A204.1 (cell line): ENCODE results near the gene FCHSD2.

Experiments used
- FAIRE-seq: peaks from 2 replicates; lab custom pipeline; 2012; peaks lifted over from hg19 to GRCh38; lab: Jason Lieb, UNC

The FCHSD2 gene

DNA sequence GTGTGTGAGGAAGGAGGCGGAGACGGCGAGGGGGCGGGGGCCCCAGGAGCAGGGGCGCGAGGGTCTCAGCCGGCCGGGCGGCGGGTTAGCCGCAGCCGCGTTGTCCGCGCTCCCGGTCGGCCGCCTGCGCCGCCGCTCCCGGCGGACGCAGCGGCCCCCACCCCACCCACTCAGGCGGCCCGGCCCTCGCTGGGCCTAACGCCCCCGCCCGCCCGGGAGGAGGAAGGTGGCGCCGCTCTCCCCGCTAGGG lies at the start of gene FCHSD2:
Gene FCHSD2, minus strand, starts transcription at position 191 of the 250 bp plus-strand sequence. CDS start 441 bp downstream, outside the sequence.
- FAIRE-seq, result no peak

DNA sequence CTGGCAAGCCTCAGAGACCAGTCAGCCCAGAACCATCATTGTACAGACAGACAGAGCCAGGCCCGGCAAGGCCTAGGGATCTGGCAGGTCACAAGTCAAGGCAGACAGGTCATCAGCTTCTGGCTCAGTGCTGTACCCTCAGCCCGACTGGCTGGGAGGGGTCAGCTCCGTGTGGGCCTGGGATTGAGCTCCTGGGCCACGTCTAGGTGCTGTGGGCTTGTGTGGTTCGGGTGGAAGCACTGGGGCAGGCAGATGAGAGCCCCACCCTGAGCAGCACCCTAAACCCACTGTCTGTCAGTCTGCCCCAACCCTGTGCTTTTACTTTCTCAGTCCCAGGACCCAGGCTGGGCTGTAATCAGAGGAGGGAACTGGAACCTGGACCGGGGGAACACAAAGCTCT lies 49.0 kb upstream of the FCHSD2 start:
- FAIRE-seq, result no peak

DNA sequence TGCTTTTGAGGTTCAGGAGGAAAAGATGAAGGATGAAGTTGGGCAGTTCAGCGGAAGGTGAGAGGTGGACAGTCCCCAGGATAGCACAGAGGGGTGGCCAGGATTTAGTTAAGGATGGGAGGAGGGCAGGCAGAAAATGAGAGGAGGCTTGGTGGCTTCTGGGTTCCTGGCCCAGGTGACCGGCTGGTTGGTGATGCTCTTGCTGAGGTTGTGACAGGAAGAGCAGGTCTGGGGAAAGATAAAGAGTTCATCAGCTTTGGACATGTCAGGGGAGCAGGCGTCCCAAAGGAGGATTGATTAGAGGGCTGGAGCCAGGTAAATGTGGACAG lies 48.4 kb upstream of the FCHSD2 start:
- no peak for FAIRE-seq

DNA sequence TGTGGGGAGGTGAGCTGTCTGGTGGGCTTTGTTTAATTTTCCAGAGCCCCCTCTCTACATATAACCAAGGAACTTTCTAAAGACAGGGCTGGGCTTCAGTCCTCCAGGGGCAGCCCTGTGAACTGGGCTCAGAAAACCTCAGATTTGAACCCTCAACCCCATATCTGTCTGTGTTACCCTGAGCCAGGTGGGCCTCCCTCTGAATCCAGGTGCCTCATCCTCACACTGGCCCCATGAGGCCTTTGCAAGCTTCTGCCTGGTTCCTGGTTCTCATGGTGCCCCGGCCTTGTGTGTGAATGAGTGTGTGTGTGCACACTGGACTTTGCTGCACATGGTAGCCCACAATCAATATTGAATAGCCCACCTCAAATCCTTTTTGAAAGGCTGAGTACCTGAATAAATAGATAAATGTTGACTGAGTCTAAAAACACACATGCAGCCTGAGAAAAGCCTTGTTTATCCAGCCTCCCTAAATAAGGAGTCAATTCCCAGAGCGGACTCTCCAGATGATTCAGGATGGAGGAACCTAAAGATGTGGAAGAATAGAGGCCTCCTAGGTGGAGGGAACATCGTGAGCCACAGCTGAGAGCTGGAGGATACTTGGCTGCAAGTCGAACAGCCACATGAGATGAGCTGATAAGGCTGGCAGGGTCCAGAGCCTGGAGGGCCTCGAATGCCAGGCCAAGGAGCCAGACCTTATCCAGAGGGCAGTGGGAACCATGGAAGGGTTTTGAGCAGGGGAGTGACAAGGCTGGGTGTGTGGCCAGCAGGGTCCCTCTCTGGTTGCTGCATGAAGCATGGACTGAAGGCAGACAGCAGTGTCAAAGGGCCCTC lies 47.8 kb upstream of the FCHSD2 start:
- FAIRE-seq, result no peak

DNA sequence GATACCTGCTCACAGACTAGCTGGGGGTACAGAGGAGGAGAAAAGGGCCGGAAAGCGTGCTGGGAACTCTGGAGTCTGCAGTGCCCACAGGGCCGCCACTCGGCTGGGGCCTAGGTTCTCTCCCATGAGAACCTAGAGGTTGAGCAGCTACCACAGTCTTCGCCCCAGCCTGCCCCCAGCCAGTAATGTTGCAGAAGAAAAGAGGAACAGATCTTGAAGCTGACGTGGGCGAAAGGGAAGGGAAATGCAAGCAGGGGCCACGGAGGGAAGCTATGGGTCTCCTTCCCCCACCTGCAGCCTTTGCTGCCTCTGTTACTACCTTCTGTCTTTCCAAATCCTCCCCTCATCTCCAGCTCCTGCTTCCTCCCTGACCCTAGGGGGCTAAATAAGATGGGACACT lies 47.2 kb upstream of the FCHSD2 start:
- FAIRE-seq, result no peak

DNA sequence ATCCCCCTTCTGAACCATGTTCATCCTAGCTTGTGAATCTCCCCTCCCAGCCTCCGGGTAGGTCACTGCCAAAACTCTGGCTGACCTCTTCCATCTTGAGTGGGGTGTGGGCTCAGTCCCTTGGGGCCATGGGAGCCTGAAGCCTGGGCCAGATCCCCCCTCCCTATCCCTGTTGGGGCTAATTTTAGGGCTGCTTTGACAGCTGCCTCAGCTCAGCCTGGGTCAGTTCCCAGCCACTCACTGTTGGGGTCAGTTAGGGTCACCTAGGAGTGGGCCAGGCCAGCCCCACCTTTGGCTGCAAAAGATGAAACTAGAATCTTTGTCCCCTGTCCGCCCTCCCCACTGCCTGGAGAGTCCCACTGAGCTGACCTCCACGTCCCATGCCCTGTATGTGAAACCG lies 46.2 kb upstream of the FCHSD2 start:
- no peak for FAIRE-seq

DNA sequence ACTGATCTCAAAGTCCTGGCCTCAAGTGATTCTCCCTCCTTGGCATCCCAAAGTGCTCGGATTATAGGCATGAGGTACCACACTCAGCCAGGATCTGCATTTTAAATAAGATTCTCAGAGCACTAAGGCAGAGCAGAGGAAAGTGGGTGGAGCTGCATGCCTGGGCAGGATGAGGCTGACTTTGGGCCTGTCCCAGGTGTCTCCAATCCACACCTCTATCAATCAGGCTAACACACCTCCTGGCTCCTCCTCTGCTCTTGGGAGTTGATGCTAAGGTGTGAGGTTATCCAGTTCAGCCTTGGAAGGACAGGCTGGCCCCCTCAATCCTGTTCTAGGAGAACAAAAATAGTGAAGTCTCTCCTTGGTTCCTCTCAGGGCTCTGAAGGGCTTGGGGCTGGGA lies 45.7 kb upstream of the FCHSD2 start:
- no peak for FAIRE-seq

DNA sequence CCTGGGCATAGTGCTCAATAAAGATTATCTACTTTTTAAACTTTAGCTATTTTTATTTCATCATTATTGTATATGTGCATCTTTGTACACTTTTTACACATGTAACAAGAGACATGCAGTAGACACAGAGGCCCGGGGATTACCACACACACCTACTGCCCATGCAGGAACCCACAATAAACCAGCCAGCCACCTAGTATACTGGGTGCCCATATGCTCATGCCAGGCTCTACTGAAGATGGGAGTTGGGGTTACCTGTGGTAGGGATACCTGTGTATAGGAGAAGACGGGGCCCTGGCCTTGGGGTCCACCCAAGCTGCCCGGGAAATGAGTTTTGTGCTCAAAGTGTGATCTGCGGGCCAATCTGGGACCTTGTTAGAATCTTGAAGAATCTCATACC lies 44.8 kb upstream of the FCHSD2 start:
- no peak for FAIRE-seq

DNA sequence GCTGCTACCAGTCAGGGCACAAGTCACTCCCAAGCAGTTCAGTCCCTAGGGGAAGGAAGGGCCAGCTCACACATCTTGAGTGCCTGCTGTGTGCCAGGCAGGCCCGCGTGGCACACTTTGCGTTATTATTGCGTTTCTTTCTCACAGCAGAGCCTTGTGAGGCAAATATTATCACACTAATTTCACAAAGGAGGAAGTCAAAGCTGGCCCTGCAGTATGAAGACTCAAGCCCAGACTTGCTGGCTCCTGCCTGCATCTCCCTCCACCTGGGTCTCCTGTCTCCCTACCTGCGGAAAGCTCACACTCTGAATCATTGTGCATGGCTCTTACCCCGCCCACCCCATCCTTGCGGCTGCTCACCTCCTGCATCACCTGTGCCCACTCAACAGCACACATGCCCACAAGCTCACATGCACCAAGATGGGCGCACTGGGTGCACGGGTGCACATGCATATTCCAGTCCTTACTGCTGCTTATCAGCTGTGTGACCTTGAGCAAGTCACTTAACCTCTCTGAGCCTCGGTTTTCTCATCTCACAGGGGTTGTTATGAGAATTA lies 44.3 kb upstream of the FCHSD2 start:
- no peak for FAIRE-seq

DNA sequence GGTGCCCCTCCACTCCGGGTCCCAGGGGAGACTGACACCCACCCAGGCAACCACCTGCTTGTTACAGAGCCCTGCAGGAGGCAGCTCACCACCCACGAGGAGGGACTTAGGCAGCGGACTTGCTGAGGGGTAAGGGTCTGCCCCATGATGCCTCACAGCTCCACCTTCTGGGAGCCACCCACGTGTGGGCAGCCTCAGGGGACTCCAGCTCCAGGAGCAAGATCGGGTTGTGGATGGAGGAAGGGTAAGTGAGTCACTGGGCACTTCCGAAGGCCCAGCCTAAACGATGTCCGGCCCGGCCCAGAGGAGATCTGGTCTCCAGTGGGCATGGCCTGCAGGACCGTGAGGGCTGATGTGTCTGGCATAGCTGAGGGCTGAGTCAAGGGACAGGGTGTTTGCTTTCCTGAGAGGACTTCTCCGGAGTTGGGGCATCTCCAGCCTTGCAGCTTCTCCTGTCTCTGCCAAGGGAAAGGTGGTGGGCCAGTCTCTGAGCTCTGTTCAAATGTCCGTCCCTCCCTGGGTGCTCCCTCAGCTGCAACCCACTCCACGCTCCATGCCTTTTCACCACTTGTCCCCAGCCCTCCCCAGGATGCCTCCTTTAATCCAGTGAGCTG lies 43.7 kb upstream of the FCHSD2 start:
- FAIRE-seq, result no peak

DNA sequence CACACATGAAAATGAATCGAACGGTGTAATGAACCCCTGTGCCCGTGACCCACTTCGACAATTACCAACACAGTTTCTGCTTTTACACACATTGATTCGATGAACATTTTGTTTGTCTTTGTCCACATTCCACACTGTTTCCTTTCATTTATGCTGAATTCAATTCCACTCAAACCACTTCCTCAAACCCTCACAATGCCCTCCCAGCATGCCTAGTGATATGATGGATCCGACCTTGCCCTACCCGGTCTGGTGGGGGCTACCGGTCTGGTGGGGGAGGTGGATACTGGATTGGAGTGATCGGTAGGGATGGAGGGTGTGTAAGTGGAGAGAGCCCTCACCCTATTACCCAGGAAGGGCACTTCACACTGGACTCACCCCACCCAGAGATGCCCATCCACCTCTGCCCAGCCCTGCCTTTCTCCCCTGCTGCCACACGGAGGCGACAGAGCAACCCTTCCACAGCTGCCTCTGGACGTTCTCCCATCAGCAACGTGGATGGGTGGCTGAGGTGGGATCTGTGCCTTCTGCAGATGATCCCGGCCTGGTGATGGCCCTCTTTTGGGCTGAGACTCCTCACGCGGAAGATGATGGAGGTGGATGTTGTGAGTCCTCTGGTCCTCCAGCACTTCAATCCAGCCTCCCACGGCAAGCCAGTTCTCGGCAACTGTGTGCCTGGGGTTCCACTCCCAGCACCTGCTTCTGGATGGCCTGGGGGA lies 43.0 kb upstream of the FCHSD2 start:
- no peak for FAIRE-seq

DNA sequence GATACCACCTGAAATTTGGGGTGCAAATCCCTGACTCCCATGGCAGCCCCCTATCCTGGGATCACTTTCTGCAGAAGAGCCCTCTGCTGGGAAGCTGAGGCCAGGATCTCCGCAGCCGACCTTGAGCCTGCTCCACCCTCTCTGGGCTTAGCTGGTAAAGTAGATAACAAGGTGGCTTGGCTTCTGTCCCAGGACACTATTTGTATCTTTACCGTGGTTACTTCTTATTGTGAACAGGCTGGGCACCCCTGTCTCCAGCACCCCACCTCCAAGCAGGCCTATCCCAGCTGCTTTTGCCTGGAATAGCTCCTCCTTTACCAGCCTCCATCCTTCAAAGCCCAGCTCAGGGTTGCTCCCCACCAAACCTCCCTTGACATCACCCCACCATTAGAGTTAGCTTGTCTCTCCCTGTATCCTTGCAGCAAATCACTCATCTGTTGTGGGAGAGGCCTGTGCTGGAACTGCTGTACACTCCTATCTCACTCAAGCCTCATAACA lies 40.8 kb upstream of the FCHSD2 start:
- no peak for FAIRE-seq

DNA sequence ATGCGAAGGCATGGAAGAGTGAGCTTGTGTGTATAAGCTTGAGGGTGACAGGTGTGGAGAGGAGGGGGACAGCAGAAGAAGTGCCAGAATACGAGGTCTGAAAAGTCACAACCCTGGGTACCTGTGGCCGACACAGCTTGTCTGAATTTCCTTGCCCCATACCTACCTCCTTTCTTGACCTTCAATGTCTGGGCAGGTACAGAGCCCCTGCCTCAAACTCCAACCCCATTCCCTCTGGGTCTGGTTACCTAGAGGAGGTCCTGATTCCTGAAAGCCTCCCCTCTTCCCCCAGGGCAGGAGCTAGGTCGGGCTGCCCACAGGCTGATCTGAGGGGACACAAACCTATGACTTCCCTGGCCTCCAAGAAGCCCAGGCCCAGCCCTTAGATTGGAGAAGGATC lies 36.6 kb upstream of the FCHSD2 start:
- FAIRE-seq, result no peak

DNA sequence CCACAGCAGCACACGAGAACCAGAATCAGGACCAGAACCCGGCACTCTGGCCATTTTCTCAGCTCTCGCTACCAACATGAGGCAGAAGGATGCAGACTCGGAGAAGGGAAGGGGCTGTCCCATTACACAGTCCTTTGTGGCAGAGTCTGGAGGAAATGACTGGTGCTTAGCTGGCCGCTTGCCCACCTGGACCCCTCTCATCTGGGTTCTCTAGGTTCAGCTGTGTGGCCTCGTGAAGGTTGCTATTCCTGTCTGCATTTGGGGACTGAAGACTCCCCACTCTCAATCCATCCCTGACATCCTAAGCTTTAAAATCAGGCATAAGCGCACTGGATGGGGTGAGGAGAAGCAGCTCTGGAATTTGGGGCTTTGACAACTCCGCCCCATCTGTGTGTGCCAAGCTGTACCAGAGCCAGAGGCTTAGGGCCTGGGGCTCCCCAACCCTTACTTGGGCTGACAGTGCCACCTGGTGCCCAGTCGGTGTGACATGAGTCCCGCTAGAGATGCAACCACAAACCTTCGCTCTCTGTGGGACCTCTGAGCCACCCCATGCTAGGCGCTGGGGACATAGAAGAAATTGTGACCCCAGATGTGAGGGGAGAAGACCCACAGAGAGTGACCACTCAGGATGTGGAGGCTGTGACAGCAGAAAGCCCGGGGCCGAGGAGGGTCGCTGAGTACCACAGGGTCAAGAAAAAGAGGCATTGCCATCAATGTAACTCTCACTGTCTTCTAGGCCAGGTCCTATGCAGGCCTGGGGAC lies 35.8 kb upstream of the FCHSD2 start:
- no peak for FAIRE-seq

DNA sequence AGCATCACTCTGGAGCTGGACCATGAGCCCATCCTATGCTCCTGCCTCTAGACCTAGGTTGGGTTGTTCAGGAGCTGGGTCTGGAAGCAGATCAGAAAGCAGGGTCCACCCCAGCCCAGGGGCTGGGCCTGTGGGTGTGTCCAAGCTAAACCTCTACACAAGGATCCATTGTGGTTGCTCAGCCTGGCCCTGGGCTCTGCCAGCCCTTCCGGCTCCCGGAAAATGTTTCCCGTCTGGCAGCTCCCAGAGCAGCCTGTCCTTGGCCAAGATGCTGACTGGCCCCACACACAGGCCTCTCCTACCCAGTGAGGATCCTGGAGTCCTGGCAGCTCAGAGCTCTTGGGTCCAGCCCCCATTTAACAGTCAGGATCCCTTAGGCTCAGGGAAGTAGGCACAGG lies 35.3 kb upstream of the FCHSD2 start:
- FAIRE-seq, result no peak

DNA sequence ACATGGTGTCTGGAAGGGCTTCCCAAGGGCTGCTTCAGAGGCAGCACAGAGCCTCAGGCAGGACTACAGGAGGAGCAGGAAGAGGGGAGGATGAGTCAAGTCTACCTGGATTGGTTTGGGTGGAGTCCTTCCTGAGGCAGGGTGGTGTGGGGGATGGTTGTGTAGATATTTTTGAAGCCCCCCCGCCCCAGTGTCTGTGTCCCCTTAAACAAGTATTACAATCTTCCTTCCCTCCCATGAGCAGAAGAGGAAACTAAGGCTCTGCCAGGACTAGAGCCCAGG lies 34.7 kb upstream of the FCHSD2 start:
- no peak for FAIRE-seq

DNA sequence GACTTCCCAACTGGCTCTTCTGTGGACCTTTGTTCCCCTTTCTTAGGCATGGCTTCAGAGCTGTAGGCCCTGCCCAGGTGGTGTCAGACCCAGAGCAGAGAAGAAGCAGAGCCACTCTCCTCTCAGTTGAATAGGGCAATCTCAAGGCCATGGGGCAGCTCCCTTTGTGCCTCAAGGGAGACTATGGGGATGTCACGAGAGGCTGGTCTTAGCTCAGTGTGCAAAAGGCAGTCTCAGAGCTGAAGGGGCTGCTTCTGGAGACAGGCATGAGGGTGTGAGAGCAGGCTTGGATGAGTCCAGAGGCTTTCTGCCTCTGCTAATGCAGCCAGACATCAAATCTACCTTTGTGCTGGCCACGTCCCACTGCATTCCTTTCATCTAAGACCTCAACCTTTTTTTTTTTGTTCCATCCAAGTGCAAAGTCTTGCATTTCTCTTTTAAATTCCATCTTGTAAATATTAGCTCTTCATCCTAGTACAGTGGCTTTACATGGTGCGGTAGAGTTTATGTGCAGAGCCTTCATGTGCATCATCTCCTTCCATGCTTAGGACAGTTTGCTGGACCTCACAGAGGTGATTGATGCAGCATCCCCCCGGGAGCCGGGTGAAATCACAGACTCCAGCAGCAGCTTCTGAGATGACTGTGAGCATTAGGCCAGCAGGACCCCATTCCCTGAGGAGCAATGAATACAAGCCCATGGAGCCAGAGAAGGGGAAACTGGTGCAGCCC lies 34.2 kb upstream of the FCHSD2 start:
- FAIRE-seq, result no peak

DNA sequence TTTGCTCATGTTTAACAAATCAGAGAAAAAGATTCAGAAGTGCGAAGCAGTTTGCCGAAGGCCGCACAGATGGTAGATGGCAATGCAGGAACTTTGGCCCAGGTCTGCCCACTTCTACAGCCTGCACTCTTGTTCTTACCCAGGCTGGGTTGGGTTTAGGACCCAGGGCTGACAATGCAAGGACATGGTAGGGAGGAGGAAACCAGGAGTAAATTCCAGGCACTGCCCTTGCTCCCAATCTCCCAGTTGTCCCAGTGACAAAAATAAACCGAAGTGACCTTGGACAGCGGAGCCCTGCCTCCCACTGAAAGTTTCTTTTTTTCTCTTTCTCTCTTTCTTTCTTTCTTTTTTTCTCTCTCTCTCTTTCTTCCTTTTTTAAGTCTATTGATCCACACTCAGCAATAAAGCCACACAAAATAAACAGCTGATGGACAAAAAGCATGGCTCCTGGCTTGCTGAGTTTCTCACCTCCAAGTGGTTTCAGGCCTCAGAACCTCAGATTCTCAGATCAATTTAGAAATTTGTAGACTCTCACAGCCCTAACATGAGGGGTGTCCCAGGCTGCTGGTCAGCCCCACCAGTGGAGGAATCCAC lies 33.5 kb upstream of the FCHSD2 start:
- FAIRE-seq, result no peak

DNA sequence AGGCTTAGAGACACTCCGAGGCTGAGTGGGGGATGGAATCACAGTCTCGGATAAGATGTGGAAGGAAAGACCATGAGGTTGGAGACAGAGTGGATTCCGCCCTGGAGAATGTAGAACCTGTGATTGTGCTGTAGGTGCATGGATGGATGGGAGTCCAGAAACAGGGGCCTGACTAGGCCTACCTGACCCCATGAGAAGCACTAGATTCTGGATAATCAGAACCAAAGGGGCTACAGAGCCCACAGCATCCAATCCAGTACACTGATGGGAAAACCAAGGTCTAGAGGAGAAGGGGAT lies 32.3 kb upstream of the FCHSD2 start:
- FAIRE-seq, result no peak

DNA sequence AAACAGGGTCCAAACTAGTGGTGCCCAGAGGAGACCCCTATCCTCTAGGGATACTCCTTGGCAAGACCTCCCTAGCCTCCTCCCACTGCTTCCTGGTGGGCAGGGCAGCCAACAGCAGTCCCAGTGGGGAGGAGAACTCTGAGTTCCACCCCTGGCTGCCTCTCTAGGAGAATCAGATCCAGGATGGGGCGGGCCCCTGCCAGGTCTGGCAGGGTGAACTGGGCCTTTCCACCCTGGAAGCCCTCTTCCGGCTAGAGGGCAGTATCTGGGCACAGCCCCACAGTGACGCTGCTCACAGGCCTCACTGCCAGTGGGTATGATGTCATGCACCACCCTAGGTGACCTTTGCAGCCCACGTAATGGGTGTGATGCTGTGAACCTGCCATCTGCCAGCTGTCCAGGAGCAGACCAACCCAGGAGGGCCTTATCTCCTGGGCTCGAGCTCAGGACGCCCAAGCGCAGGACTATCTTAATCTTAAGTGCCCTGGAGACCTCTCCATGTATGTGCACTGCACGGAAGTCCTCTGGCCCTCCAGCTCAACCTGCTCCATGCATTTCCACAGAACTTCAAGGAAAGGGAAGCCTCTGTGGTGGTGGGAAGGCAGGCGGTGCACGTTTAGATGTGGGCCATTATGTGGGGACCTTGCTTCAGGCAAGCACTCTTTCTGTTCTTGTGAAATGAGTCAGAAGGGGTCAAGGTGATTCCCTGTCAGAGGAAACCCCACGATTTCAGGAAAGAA lies 31.8 kb upstream of the FCHSD2 start:
- no peak for FAIRE-seq

DNA sequence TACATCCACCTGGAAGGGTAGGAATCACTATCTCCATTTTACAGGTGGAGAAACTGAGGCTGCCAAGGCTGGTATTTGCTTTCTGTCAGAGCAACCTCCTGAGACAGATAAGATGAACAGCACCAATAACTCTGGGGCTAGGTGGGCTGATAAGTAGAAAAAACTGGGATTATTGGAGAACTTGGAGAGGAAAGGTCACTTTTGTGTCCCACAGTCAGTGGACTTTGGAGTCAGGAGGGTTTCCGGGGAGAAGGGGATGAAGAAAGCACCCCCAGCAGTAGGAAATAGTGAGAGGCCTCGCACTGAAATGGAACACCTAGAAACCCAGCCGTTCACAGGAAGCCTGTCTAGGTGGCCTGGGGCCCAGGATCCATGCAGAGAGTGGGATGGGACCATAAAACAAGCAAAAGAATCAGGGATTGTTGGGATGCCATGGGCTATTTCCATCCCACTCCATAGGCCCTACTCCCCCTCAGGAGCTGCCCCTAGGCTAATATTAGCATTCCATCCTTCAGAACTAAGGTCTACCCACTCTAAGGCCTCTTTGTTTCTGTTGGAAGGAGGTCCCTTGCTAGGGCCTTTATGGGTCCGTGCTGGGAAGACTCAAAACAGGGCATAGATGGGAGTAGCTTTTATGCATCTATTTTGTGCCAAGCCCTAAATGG lies 31.0 kb upstream of the FCHSD2 start:
- FAIRE-seq, result no peak
